Breast epithelium (tissue), 4 donors: ENCODE measurements around the gene ASIC1. TPM values are rescaled to one million over a fixed set of nuclear protein-coding genes. Genes with fewer than 3 reads are reported as not detected.

Experiments used
- DNase-seq, 2 donors: peaks; one replicate each; pipeline ENCODE4 v3.0.0-alpha.2; 2019; ENCODE audit warnings: low spot score in 2 of 2
- H3K27ac ChIP-seq, 2 donors: fragments of 200-600 bp; sonication (generic) in 1 of 2; one replicate each; pipeline ENCODE4 v1.5.1; 2016 to 2019; ENCODE audit warnings: mild to moderate bottlenecking in 1 of 2
- H3K27me3 ChIP-seq, 2 donors: fragments of 200-600 bp; sonication (generic) in 1 of 2; one replicate each; pipeline versions ENCODE4 v1.5.1 to v1.6.0; 2017 to 2019; ENCODE audit warnings: control low read depth in 1 of 2, mild to moderate bottlenecking in 1 of 2
- H3K36me3 ChIP-seq: fragments of 200-600 bp; one replicate; pipeline ENCODE4 v1.5.1; 2019
- H3K4me1 ChIP-seq, 2 donors: fragments of 200-600 bp; sonication (generic); one replicate each; pipeline ENCODE4 v1.5.1; 2016 to 2019; ENCODE audit warnings: control low read depth in 1 of 2
- H3K4me3 ChIP-seq, 3 donors: fragments of 200-600 bp; sonication (generic); 1 replicate in 2 of 3; 2 replicates in 1 of 3; pipeline ENCODE4 v1.5.1; 2016 to 2019; ENCODE audit warnings: mild to moderate bottlenecking in 3 of 3, moderate library complexity in 2 of 3
- H3K9me3 ChIP-seq, 2 donors: fragments of 200-600 bp; sonication (generic) in 1 of 2; one replicate each; pipeline ENCODE4 v1.5.1; 2016 to 2019; ENCODE audit warnings: control low read depth in 1 of 2
- CTCF ChIP-seq, 3 donors: fragments of 450-650 bp; IDR thresholded peaks; one replicate each; pipeline ENCODE4 v1.5.1; 2016 to 2017; ENCODE audit warnings: antibody characterized with exemption in 3 of 3, mild to moderate bottlenecking in 3 of 3, moderate library complexity in 3 of 3
- POLR2A ChIP-seq: fragments of 450-650 bp; IDR thresholded peaks from one replicate; pipeline ENCODE4 v1.6.1; 2016; ENCODE audit warnings: antibody characterized with exemption, mild to moderate bottlenecking, moderate library complexity
- POLR2AphosphoS5 ChIP-seq, 3 donors: sonication (generic); formaldehyde crosslinking; IDR thresholded peaks; one replicate each; pipeline ENCODE4 v1.6.1; 2017; ENCODE audit warnings: antibody characterized with exemption in 3 of 3
- intact Hi-C: fragments of 100-400 bp; cut with DNase I; formaldehyde crosslinking; loops from one replicate; pipeline ENCODE4 v1.15.1; 2023; ENCODE audit warnings: low total_unique reads
- total RNA-seq, 3 donors: library from RNA; depleted of rRNA; stranded (reverse); fragments of >200 nt; gene quantifications; one replicate each; pipeline ENCODE4 v1.1.0, GENCODE V29; 2016

Gene ASIC1
- total RNA-seq, 3 donors from 2014 or later: 0.80 to 0.98 (median 0.88) TPM

GRCh38 chr12:50077099-50077498 is 19.7 kb downstream of the ASIC1 start:
- Histone ChIP-seq H3K27me3 (no peaks in the 10 kb centered on the region), H3K36me3 (no peaks in the 10 kb centered on the region), H3K4me3 (no peak overlapping the region), H3K9me3 (no peaks in the 10 kb centered on the region), H3K27ac (no peak overlapping the region), H3K4me1 (no peaks in the 10 kb centered on the region)
- intact Hi-C loops: no loop called here
- no peak for TF ChIP-seq POLR2A
- no peak for TF ChIP-seq POLR2AphosphoS5 (IDR thresholded peaks at IDR 0.05)
- TF ChIP-seq CTCF (IDR thresholded peaks at IDR 0.05): no peak
- no peak for DNase-seq

GRCh38 chr12:50078281-50078680 is 20.9 kb downstream of the ASIC1 start:
- no peak for DNase-seq
- H3K9me3 ChIP-seq: no peaks in the 10 kb centered on the region
- no peak overlapping the region for H3K27ac ChIP-seq
- intact Hi-C loops: no loop called here
- TF ChIP-seq CTCF (IDR thresholded peaks at IDR 0.05) (no peak), POLR2A (no peak), POLR2AphosphoS5 (IDR thresholded peaks at IDR 0.05) (no peak)
- no peaks in the 10 kb centered on the region for H3K27me3 ChIP-seq
- H3K4me3 ChIP-seq: no peak overlapping the region
- no peaks in the 10 kb centered on the region for H3K36me3 ChIP-seq
- no peaks in the 10 kb centered on the region for H3K4me1 ChIP-seq

- Histone ChIP-seq H3K4me3 (no peak overlapping the region), H3K4me1 (no peaks in the 10 kb centered on the region), H3K27ac (no peak overlapping the region), H3K9me3 (no peaks in the 10 kb centered on the region), H3K36me3 (no peaks in the 10 kb centered on the region), H3K27me3 (no peaks in the 10 kb centered on the region)
- intact Hi-C loops: loop anchor here (10.0 kb wide), 1 partner anchor 95 kb away; no protein-coding TSS in a partner anchor
- no peak for DNase-seq
- TF ChIP-seq POLR2AphosphoS5 (IDR thresholded peaks at IDR 0.05): no peak
- no peak for TF ChIP-seq CTCF (IDR thresholded peaks at IDR 0.05)
- no peak for TF ChIP-seq POLR2A
Measured at GRCh38 chr12:50079771-50080170, 22.4 kb downstream of the ASIC1 start.

GRCh38 chr12:50081096-50081808 is 23.9 kb downstream of the ASIC1 start:
- Histone ChIP-seq H3K36me3 (no peaks in the 10 kb centered on the region), H3K9me3 (no peaks in the 10 kb centered on the region), H3K27ac (peak overlapping the region in 1 of 2 donors; percentile 4), H3K4me3 (peak overlapping the region in 2 of 3 donors; percentile 33 to 58), H3K27me3 (no peaks in the 10 kb centered on the region), H3K4me1 (no peaks in the 10 kb centered on the region)
- DNase-seq: no peak
- TF ChIP-seq CTCF (IDR thresholded peaks at IDR 0.05) (no peak), POLR2A (no peak), POLR2AphosphoS5 (IDR thresholded peaks at IDR 0.05) (no peak)
- intact Hi-C loops: loop anchor here (10.0 kb wide), 1 partner anchor 94 kb away; no protein-coding TSS in a partner anchor

GRCh38 chr12:50082644-50083043 is 25.2 kb downstream of the ASIC1 start:
- H3K4me1 ChIP-seq: no peaks in the 10 kb centered on the region
- no peak overlapping the region for H3K4me3 ChIP-seq
- intact Hi-C loops: loop anchor here (10.0 kb wide), 1 partner anchor 92 kb away; no protein-coding TSS in a partner anchor
- H3K9me3 ChIP-seq: no peaks in the 10 kb centered on the region
- H3K27ac ChIP-seq: peak overlapping the region in 1 of 2 donors; percentile 12
- H3K27me3 ChIP-seq: no peaks in the 10 kb centered on the region
- no peak for DNase-seq
- TF ChIP-seq CTCF (IDR thresholded peaks at IDR 0.05) (no peak), POLR2A (no peak), POLR2AphosphoS5 (IDR thresholded peaks at IDR 0.05) (no peak)
- H3K36me3 ChIP-seq: no peaks in the 10 kb centered on the region
